GM20000 (cell line): Measurements from ENCODE around the gene SIDT1.

Experiments
- DNase-seq: peaks from one replicate; pipeline ENCODE4 v3.0.0; 2012; ENCODE audit warnings: low spot score
- TF ChIP-seq, protein P1 (sequence below): IDR thresholded peaks from 2 replicates; pipeline ENCODE4 v1.5.1; 2012; ENCODE audit warnings: mild to moderate bottlenecking, control low read depth; ENCODE audit errors: extremely low read depth, missing control alignments

Gene SIDT1

DNA sequence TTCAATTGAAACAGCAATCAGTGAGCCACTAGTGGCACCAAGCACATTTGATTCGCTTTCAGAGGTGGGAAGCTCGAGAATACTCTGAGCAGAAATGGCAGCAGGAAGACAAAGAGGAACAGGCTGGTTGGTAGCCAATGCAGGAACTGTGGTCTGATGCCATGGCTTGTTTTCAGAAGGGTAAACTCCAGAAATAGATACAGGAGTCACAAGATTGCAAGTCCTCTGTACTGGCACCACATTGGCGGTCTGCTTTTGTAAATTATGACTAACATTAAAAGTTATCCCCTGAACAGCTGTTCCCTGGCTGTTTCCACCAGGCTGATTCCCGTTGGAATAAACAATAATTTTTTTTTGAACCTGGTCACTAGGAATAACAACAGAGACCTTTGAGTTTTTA lies 128.5 kb downstream of the SIDT1 start:
- TF ChIP-seq, protein P1, sequence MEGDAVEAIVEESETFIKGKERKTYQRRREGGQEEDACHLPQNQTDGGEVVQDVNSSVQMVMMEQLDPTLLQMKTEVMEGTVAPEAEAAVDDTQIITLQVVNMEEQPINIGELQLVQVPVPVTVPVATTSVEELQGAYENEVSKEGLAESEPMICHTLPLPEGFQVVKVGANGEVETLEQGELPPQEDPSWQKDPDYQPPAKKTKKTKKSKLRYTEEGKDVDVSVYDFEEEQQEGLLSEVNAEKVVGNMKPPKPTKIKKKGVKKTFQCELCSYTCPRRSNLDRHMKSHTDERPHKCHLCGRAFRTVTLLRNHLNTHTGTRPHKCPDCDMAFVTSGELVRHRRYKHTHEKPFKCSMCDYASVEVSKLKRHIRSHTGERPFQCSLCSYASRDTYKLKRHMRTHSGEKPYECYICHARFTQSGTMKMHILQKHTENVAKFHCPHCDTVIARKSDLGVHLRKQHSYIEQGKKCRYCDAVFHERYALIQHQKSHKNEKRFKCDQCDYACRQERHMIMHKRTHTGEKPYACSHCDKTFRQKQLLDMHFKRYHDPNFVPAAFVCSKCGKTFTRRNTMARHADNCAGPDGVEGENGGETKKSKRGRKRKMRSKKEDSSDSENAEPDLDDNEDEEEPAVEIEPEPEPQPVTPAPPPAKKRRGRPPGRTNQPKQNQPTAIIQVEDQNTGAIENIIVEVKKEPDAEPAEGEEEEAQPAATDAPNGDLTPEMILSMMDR, result no peak
- DNase-seq, result no peak

DNA sequence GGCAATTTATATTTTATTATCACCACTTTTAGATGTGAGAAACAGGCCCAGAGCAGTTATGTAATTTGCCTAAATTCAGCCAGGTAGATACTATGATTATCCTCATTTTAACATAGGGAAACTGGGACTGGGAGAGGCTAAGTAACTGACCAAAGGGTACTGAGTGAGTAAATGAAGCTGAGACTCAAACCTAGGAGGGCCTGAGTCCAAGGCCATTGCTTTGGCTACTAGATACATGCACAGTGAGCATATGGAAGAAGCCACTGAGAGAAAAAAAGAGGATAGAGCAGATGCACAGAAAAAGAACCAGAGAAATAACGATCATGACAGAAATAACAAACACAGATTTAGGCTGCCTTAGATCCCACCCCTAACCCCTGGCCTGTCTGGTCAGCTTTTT lies 130.5 kb downstream of the SIDT1 start:
- DNase-seq, result no peak
- TF ChIP-seq, protein P1, result no peak

DNA sequence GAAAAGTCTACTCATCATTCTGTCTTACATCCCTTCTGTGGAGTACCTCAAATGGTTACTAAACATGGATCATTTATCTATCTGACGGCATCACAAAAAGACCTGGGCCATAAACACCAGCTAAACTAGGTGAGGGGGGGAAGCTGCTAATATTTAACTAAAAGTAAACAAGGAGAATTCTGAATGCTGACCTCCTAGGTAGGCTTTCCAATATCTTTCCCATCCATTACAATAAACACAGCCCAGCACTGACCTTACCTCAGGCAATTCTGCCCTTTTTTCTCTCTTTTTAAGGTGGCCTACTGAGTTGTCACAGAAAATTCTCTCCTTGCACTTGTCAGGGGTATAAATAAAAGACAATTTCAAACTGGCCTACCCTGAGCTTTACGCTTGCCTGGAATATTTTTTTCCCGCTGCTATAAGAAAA lies 131.0 kb downstream of the SIDT1 start:
- TF ChIP-seq, protein P1, result no peak
- no peak for DNase-seq

DNA sequence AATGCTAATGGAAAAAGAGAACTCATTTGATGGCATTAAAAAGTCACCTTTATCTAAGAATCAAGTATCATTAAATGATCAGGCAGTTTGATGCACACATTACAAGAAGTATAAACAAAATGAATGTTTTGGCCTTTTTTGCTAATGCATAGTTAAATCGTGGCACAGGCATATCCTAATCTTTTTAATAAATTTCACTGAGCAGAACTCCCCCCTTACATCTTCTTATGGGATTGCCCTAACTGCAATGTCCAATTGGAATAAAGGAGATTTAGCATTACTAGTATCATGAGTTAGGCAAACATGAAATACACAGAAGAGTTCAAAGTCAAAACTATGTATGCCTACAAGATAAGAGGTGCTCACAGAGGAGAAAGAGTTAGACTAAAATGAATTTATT lies 131.4 kb downstream of the SIDT1 start:
- TF ChIP-seq, protein P1, result no peak
- no peak for DNase-seq

DNA sequence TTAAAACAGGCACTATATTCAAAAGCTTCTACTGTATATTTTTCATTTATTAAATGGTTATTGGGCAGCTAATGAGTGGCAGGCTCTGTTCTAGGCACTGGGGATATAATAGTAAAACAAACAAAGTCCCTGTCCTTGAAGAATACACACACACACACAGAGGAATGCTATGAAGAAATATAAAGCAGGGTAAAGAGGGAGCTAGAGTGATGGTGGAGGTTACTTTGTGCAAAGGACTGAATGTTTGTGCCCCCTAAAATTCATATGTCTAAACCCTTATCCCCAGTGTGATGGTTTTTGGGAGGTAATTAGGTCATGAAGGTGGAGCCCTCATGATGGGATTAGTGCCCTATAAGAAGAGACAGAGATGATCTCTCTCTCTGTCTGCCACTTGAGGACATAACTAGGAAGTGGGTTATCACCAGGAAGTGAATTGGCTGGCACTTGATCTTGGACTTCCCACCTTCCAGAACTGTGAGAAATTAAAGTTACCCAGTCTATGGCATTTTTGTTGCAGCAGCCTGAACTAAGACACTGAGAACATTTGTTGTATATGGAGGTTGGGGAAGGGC lies 132.3 kb downstream of the SIDT1 start:
- TF ChIP-seq, protein P1, result no peak
- DNase-seq, result no peak

DNA sequence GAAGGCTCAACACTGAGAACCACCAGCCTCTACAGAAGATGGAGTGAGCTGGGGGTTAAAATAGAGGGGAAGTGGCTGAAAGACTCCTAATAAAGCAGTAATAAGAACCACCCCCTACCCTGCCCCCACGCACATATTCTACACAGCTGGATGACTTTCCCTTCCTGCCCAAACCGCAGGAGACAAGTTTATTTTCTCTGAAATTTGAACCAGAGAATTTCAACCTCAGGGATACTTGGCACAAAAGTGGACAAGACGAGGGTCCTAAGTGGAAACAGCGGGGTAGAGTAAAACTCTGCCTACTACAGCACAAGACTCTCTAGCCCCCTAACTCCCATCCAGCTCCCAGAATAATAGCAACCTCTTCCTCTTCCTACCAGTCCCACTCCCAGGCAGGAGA lies 135.7 kb downstream of the SIDT1 start:
- DNase-seq, result no peak
- TF ChIP-seq, protein P1, result no peak

DNA sequence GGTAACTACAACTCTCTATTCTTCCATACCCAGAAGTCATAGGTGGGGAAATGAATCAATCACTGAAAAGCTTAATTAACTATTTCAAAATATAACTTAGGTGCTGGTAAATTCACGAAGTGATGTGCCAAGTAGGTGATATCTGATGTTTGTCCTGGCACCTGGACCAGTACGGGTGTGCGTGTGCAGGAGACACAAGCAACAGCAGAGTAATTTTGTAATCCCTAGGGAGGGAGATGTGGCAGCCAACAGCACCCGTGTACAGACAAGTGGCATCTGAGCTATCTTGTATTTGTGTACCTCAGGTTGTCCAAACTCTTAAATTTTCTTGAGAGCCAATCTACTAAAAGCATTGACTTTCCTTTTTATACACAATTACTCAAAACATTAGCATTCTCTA lies 141.2 kb downstream of the SIDT1 start:
- DNase-seq, result no peak

More for the DNA sequence above, 141.2 kb downstream of the SIDT1 start:
- TF ChIP-seq, protein P1, result no peak
